ENCODE results near the gene SYNDIG1. TPM values are rescaled to one million over a fixed set of nuclear protein-coding genes. Genes with fewer than 3 reads are reported as not detected.
"Not testable (repeated sequence)": the region's sequence is repeated elsewhere in the genome, so short reads cannot be mapped to it uniquely, and the experiment has no call there.

Gene SYNDIG1
- total RNA-seq, 1 donor from 2014 or later, result not detected

GRCh38 chr20:24497851-24498250 lies 28.4 kb downstream of the SYNDIG1 start:
- no peak overlapping the region for H3K4me3 Mint-ChIP-seq
- H3K27ac Mint-ChIP-seq, result no peak overlapping the region
- DNase-seq, result no peak
- intact Hi-C loops (cut with micrococcal nuclease), result no loop called here
- no peaks in the 10 kb centered on the region for H3K4me1 Mint-ChIP-seq
- no peaks in the 10 kb centered on the region for H3K9me3 Mint-ChIP-seq
- no peaks in the 10 kb centered on the region for H3K27me3 Mint-ChIP-seq
- no peaks in the 10 kb centered on the region for H3K36me3 Mint-ChIP-seq (ENCODE audit: low read depth)

- no peaks in the 10 kb centered on the region for H3K36me3 Mint-ChIP-seq (ENCODE audit: low read depth)
- no peak for DNase-seq
- H3K4me1 Mint-ChIP-seq, result no peaks in the 10 kb centered on the region
- H3K4me3 Mint-ChIP-seq, result no peak overlapping the region
- no peak overlapping the region for H3K27ac Mint-ChIP-seq
- intact Hi-C loops (cut with micrococcal nuclease), result no loop called here
- H3K27me3 Mint-ChIP-seq, result no peaks in the 10 kb centered on the region
- no peaks in the 10 kb centered on the region for H3K9me3 Mint-ChIP-seq
These were observed 29.2 kb downstream of the SYNDIG1 start for GRCh38 chr20:24498641-24499040.

GRCh38 chr20:24499472-24499871 lies 30.0 kb downstream of the SYNDIG1 start:
- Mint-ChIP-seq H3K36me3 (ENCODE audit: low read depth) (no peaks in the 10 kb centered on the region), H3K9me3 (no peaks in the 10 kb centered on the region), H3K27ac (no peak overlapping the region), H3K27me3 (no peaks in the 10 kb centered on the region), H3K4me1 (no peaks in the 10 kb centered on the region), H3K4me3 (no peak overlapping the region)
- intact Hi-C loops (cut with micrococcal nuclease), result no loop called here
- no peak for DNase-seq

- intact Hi-C loops (cut with micrococcal nuclease), result no loop called here
- Mint-ChIP-seq H3K27me3 (no peaks in the 10 kb centered on the region), H3K36me3 (ENCODE audit: low read depth) (no peaks in the 10 kb centered on the region), H3K27ac (no peak overlapping the region), H3K4me1 (no peaks in the 10 kb centered on the region), H3K4me3 (no peak overlapping the region), H3K9me3 (no peaks in the 10 kb centered on the region)
- DNase-seq, result no peak
These were observed 32.5 kb downstream of the SYNDIG1 start for GRCh38 chr20:24501764-24502556.

GRCh38 chr20:24502661-24503060 lies 33.2 kb downstream of the SYNDIG1 start:
- Mint-ChIP-seq H3K4me1 (no peaks in the 10 kb centered on the region), H3K27me3 (no peaks in the 10 kb centered on the region), H3K4me3 (no peak overlapping the region), H3K27ac (no peak overlapping the region), H3K36me3 (ENCODE audit: low read depth) (no peaks in the 10 kb centered on the region), H3K9me3 (no peaks in the 10 kb centered on the region)
- intact Hi-C loops (cut with micrococcal nuclease), result no loop called here
- no peak for DNase-seq

GRCh38 chr20:24503352-24503931 lies 34.0 kb downstream of the SYNDIG1 start:
- intact Hi-C loops (cut with micrococcal nuclease), result no loop called here
- H3K27ac Mint-ChIP-seq, result no peak overlapping the region
- no peaks in the 10 kb centered on the region for H3K9me3 Mint-ChIP-seq
- no peaks in the 10 kb centered on the region for H3K36me3 Mint-ChIP-seq (ENCODE audit: low read depth)
- no peaks in the 10 kb centered on the region for H3K4me1 Mint-ChIP-seq
- H3K4me3 Mint-ChIP-seq, result no peak overlapping the region
- H3K27me3 Mint-ChIP-seq, result no peaks in the 10 kb centered on the region
- no peak for DNase-seq

- Mint-ChIP-seq H3K36me3 (ENCODE audit: low read depth) (no peaks in the 10 kb centered on the region), H3K27ac (no peak overlapping the region), H3K4me3 (no peak overlapping the region), H3K9me3 (no peaks in the 10 kb centered on the region), H3K27me3 (no peaks in the 10 kb centered on the region), H3K4me1 (no peaks in the 10 kb centered on the region)
- intact Hi-C loops (cut with micrococcal nuclease), result no loop called here
- no peak for DNase-seq
These were observed 35.2 kb downstream of the SYNDIG1 start for GRCh38 chr20:24504331-24505285.

GRCh38 chr20:24506146-24506545 lies 36.7 kb downstream of the SYNDIG1 start:
- H3K27ac Mint-ChIP-seq, result no peak overlapping the region
- H3K36me3 Mint-ChIP-seq (ENCODE audit: low read depth), result no peaks in the 10 kb centered on the region
- H3K4me3 Mint-ChIP-seq, result no peak overlapping the region
- intact Hi-C loops (cut with micrococcal nuclease), result no loop called here
- H3K4me1 Mint-ChIP-seq, result no peaks in the 10 kb centered on the region
- H3K27me3 Mint-ChIP-seq, result no peaks in the 10 kb centered on the region
- no peak for DNase-seq
- H3K9me3 Mint-ChIP-seq, result no peaks in the 10 kb centered on the region

GRCh38 chr20:24506696-24507095 lies 37.3 kb downstream of the SYNDIG1 start:
- Mint-ChIP-seq H3K27ac (no peak overlapping the region), H3K27me3 (no peaks in the 10 kb centered on the region), H3K36me3 (ENCODE audit: low read depth) (no peaks in the 10 kb centered on the region), H3K4me3 (no peak overlapping the region), H3K9me3 (no peaks in the 10 kb centered on the region), H3K4me1 (no peaks in the 10 kb centered on the region)
- intact Hi-C loops (cut with micrococcal nuclease), result no loop called here
- DNase-seq, result no peak

- no peak for DNase-seq
- Mint-ChIP-seq H3K36me3 (ENCODE audit: low read depth) (no peaks in the 10 kb centered on the region), H3K27ac (no peak overlapping the region), H3K27me3 (no peaks in the 10 kb centered on the region), H3K4me1 (no peaks in the 10 kb centered on the region), H3K4me3 (no peak overlapping the region), H3K9me3 (no peaks in the 10 kb centered on the region)
- intact Hi-C loops (cut with micrococcal nuclease), result no loop called here
These were observed 37.9 kb downstream of the SYNDIG1 start for GRCh38 chr20:24507182-24507853.

- H3K27me3 Mint-ChIP-seq; DNase-seq; H3K9me3 Mint-ChIP-seq; H3K4me3 Mint-ChIP-seq; H3K27ac Mint-ChIP-seq; H3K4me1 Mint-ChIP-seq; H3K36me3 Mint-ChIP-seq (ENCODE audit: low read depth); intact Hi-C loops (cut with micrococcal nuclease): not testable (repeated sequence)
These were observed 43.0 kb downstream of the SYNDIG1 start for GRCh38 chr20:24512441-24512840.

GRCh38 chr20:24518515-24518914 lies 49.1 kb downstream of the SYNDIG1 start:
- intact Hi-C loops (cut with micrococcal nuclease), result no loop called here
- no peaks in the 10 kb centered on the region for H3K36me3 Mint-ChIP-seq (ENCODE audit: low read depth)
- no peak for DNase-seq
- H3K27ac Mint-ChIP-seq, result no peak overlapping the region
- H3K4me3 Mint-ChIP-seq, result no peak overlapping the region
- peaks cover 1% of the 10 kb centered on the region for H3K27me3 Mint-ChIP-seq
- H3K9me3 Mint-ChIP-seq, result peaks cover 3% of the 10 kb centered on the region
- no peaks in the 10 kb centered on the region for H3K4me1 Mint-ChIP-seq

GRCh38 chr20:24519476-24519875 lies 50.0 kb downstream of the SYNDIG1 start:
- intact Hi-C loops (cut with micrococcal nuclease), result no loop called here
- Mint-ChIP-seq H3K9me3 (peaks cover 3% of the 10 kb centered on the region), H3K36me3 (ENCODE audit: low read depth) (no peaks in the 10 kb centered on the region), H3K4me3 (no peak overlapping the region), H3K4me1 (no peaks in the 10 kb centered on the region), H3K27ac (no peak overlapping the region), H3K27me3 (peaks cover 1% of the 10 kb centered on the region)
- no peak for DNase-seq
